HG02970 (cell line): ENCODE results near the gene MICAL3.

ENCODE experiments used
- ATAC-seq: cut with Tn5 transposase; IDR thresholded peaks from one replicate; pipeline ENCODE4 v1.9.1; 2021; ENCODE audit warnings: mild to moderate bottlenecking, moderate library complexity, moderate number of reproducible peaks; ENCODE audit not compliant: unreplicated experiment, low FRiP score

MICAL3 gene

GRCh38 chr22:17786435-17787161 lies 237.8 kb downstream of the MICAL3 start:
- no peak for ATAC-seq

GRCh38 chr22:17785185-17786184 lies 238.9 kb downstream of the MICAL3 start:
- ATAC-seq = no peak

GRCh38 chr22:17784776-17785175 lies 239.6 kb downstream of the MICAL3 start:
- ATAC-seq = no peak

- ATAC-seq = no peak
These were observed 240.4 kb downstream of the MICAL3 start for GRCh38 chr22:17783773-17784480.

- ATAC-seq = no peak
These were observed 241.0 kb downstream of the MICAL3 start for GRCh38 chr22:17783312-17783711.

- ATAC-seq = no peak
These were observed 241.7 kb downstream of the MICAL3 start for GRCh38 chr22:17782621-17783020.

- ATAC-seq = no peak
These were observed 242.2 kb downstream of the MICAL3 start for GRCh38 chr22:17782158-17782557.

- ATAC-seq = no peak
These were observed 242.9 kb downstream of the MICAL3 start for GRCh38 chr22:17781319-17782031.

GRCh38 chr22:17780741-17781318 lies 243.5 kb downstream of the MICAL3 start:
- ATAC-seq = no peak

- no peak for ATAC-seq
These were observed 244.1 kb downstream of the MICAL3 start for GRCh38 chr22:17780116-17780740.

- ATAC-seq = no peak
These were observed 244.9 kb downstream of the MICAL3 start for GRCh38 chr22:17779286-17780115.

- ATAC-seq = no peak
These were observed 245.9 kb downstream of the MICAL3 start for GRCh38 chr22:17778412-17778976.

GRCh38 chr22:17777717-17778044 lies 246.7 kb downstream of the MICAL3 start:
- ATAC-seq = no peak

- no peak for ATAC-seq
These were observed 247.2 kb downstream of the MICAL3 start for GRCh38 chr22:17777005-17777716.

- ATAC-seq = no peak
These were observed 248.4 kb downstream of the MICAL3 start for GRCh38 chr22:17775781-17776465.

- ATAC-seq = no peak
These were observed 249.3 kb downstream of the MICAL3 start for GRCh38 chr22:17774926-17775685.
